Upper lobe of left lung (tissue), 6 donors: ENCODE results near the gene OGDH. TPM values are rescaled to one million over a fixed set of nuclear protein-coding genes. Genes with fewer than 3 reads are reported as not detected.

ENCODE experiments used
- ATAC-seq, 2 donors: fragments of 200-7000 bp; cut with Tn5 transposase; one replicate each; pipeline ENCODE4 v1.9.1; 2022; ENCODE audit warnings: mild to moderate bottlenecking in 2 of 2, moderate library complexity in 2 of 2; ENCODE audit not compliant: low FRiP score in 2 of 2
- DNase-seq, 2 donors: peaks; one replicate each; pipeline ENCODE4 v3.0.0-alpha.2; 2019 to 2020
- H3K27ac ChIP-seq, 4 donors: fragments of 200-600 bp; sonication (generic); one replicate each; pipeline ENCODE4 v1.5.1; 2016 to 2019
- H3K27me3 ChIP-seq, 4 donors: fragments of 200-600 bp; sonication (generic); one replicate each; pipeline ENCODE4 v1.5.1; 2017 to 2019
- H3K36me3 ChIP-seq, 4 donors: fragments of 200-600 bp; sonication (generic); one replicate each; pipeline ENCODE4 v1.5.1; 2016 to 2019
- H3K4me1 ChIP-seq, 4 donors: fragments of 200-600 bp; sonication (generic); one replicate each; pipeline ENCODE4 v1.5.1; 2018 to 2019
- H3K4me3 ChIP-seq, 4 donors: fragments of 200-600 bp; sonication (generic); one replicate each; pipeline ENCODE4 v1.5.1; 2017 to 2019; ENCODE audit warnings: mild to moderate bottlenecking in 2 of 4, moderate library complexity in 1 of 4
- H3K9me3 ChIP-seq, 4 donors: fragments of 200-600 bp; sonication (generic); one replicate each; pipeline ENCODE4 v1.5.1; 2018 to 2019
- EP300 ChIP-seq, 4 donors: sonication (generic); formaldehyde crosslinking; IDR thresholded peaks; one replicate each; pipeline ENCODE4 v1.5.1; 2017; ENCODE audit warnings: antibody characterized with exemption in 4 of 4, control low read depth in 2 of 4
- POLR2A ChIP-seq, 4 donors: fragments of 450-650 bp; IDR thresholded peaks; one replicate each; pipeline ENCODE4 v1.5.1; 2016 to 2017; ENCODE audit warnings: antibody characterized with exemption in 4 of 4, mild to moderate bottlenecking in 2 of 4
- POLR2AphosphoS5 ChIP-seq, 2 donors: sonication (generic); formaldehyde crosslinking; IDR thresholded peaks; one replicate each; pipeline ENCODE4 v1.5.1; 2017; ENCODE audit warnings: antibody characterized with exemption in 2 of 2
- WGBS, 2 donors: methylation state at CpG; one replicate each; pipeline ENCODE4 v1.1.5; 2017 to 2018; 5-methylcytosine and 5-hydroxymethylcytosine counted together
- total RNA-seq, 6 donors: library from RNA; depleted of rRNA in 4 of 6; stranded (reverse); fragments of >200 nt in 4 of 6; gene quantifications; one replicate each; pipeline versions ENCODE4 v1.1.0 to v1.2.1, GENCODE V29; 2016 to 2021
- TF ChIP-seq, protein P1 (sequence below), 6 experiments: fragments of 450-650 bp in 4 of 6; fragments of 200-600 bp in 2 of 6; sonication (generic) in 2 of 6; IDR thresholded peaks; one replicate each; pipeline ENCODE4 v1.5.1; 2016 to 2019; ENCODE audit warnings: antibody characterized with exemption in 6 of 6
- donor health status: DM: no; HTN: no; CAD: no; lungs with moderate emphysema.
- donor health status: DM: no; HTN: yes; CAD: no; lungs with severe emphysema.

Gene OGDH
- total RNA-seq, 6 donors from 2014 or later = 76.1 to 160 (median 134) TPM

- Histone ChIP-seq H3K4me3 (no peak overlapping the region), H3K36me3 (peaks cover 14 to 55% (median 31%) of the 10 kb centered on the region in 4 donors), H3K9me3 (no peaks in the 10 kb centered on the region), H3K4me1 (peaks cover 2 to 6% (median 3%) of the 10 kb centered on the region in 4 donors), H3K27me3 (no peaks in the 10 kb centered on the region), H3K27ac (no peak overlapping the region)
- ATAC-seq = no peak
- WGBS, 2 donors = 85 to 88% methylated on average over 2 of the region's 2 CpGs
- TF ChIP-seq, protein P1, sequence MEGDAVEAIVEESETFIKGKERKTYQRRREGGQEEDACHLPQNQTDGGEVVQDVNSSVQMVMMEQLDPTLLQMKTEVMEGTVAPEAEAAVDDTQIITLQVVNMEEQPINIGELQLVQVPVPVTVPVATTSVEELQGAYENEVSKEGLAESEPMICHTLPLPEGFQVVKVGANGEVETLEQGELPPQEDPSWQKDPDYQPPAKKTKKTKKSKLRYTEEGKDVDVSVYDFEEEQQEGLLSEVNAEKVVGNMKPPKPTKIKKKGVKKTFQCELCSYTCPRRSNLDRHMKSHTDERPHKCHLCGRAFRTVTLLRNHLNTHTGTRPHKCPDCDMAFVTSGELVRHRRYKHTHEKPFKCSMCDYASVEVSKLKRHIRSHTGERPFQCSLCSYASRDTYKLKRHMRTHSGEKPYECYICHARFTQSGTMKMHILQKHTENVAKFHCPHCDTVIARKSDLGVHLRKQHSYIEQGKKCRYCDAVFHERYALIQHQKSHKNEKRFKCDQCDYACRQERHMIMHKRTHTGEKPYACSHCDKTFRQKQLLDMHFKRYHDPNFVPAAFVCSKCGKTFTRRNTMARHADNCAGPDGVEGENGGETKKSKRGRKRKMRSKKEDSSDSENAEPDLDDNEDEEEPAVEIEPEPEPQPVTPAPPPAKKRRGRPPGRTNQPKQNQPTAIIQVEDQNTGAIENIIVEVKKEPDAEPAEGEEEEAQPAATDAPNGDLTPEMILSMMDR (IDR thresholded peaks at IDR 0.05) = no peak
- TF ChIP-seq EP300 (IDR thresholded peaks at IDR 0.05) = no peak
- no peak for TF ChIP-seq POLR2AphosphoS5 (IDR thresholded peaks at IDR 0.05)
- TF ChIP-seq POLR2A (IDR thresholded peaks at IDR 0.05) = no peak
- no peak for DNase-seq
Observed at GRCh38 chr7:44645696-44646095, 39.3 kb downstream of the OGDH start.

GRCh38 chr7:44646176-44646920 is 39.9 kb downstream of the OGDH start:
- Histone ChIP-seq H3K27me3 (no peaks in the 10 kb centered on the region), H3K27ac (no peak overlapping the region), H3K36me3 (peaks cover 14 to 62% (median 36%) of the 10 kb centered on the region in 4 donors), H3K4me3 (no peak overlapping the region), H3K4me1 (no peaks in the 10 kb centered on the region), H3K9me3 (no peaks in the 10 kb centered on the region)
- DNase-seq = no peak
- TF ChIP-seq, protein P1 (IDR thresholded peaks at IDR 0.05) = no peak
- no peak for TF ChIP-seq POLR2AphosphoS5 (IDR thresholded peaks at IDR 0.05)
- TF ChIP-seq EP300 (IDR thresholded peaks at IDR 0.05) = no peak
- no peak for TF ChIP-seq POLR2A (IDR thresholded peaks at IDR 0.05)
- ATAC-seq = no peak
- WGBS, 2 donors = 89 to 91% methylated on average over 3 of the region's 3 CpGs

DNA sequence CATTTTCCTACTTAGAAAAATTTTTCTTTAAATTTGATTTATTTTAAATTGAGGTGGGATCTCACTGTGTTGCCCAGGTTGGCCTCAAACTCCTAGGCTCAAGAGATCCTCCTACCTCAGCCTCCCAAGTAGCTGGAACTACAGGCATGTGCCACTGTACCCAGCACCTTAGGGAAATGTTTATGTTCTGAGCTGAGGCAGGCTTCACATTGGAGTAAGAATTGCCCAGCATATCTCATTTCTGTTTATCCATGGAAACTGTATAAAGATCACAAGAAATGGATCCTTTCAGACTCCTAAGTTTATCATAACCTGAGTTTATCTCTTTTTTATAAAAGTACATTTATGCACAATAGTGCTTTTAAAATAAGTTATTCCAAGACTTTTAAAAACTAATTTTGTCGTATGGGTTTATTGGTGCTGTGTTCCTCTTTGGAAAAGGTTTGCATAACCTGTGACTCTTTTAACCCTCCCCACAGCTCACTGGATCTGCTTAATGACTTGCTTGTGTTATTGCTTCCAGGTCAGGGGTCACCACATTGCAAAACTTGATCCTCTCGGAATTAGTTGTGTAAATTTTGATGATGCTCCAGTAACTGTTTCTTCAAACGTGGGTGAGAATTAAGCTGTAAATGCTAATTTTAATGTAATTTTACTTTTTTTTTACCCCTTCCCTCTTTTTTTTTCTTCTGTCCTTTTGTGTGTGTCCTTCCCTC is 40.7 kb downstream of the OGDH start:
- Histone ChIP-seq H3K36me3 (peaks cover 14 to 64% (median 38%) of the 10 kb centered on the region in 4 donors), H3K27ac (no peak overlapping the region)
- WGBS, 2 donors = 75 to 82% methylated on average over 3 of the region's 3 CpGs

GRCh38 chr7:44647981-44648714 is 41.7 kb downstream of the OGDH start:
- ATAC-seq (no peak), DNase-seq (no peak)
- WGBS, 2 donors = 92 to 100% methylated on average over 1 to 4 of the region's 4 CpGs
- H3K27me3 ChIP-seq = no peaks in the 10 kb centered on the region
- no peaks in the 10 kb centered on the region for H3K4me1 ChIP-seq
- H3K9me3 ChIP-seq = no peaks in the 10 kb centered on the region
- TF ChIP-seq POLR2AphosphoS5 (IDR thresholded peaks at IDR 0.05) (no peak), EP300 (IDR thresholded peaks at IDR 0.05) (no peak), POLR2A (IDR thresholded peaks at IDR 0.05) (no peak)
- TF ChIP-seq, protein P1 (IDR thresholded peaks at IDR 0.05) = no peak
- H3K4me3 ChIP-seq = no peak overlapping the region
- peaks cover 14 to 73% (median 38%) of the 10 kb centered on the region in 4 donors for H3K36me3 ChIP-seq
- H3K27ac ChIP-seq = no peak overlapping the region

More for the DNA sequence above, 40.7 kb downstream of the OGDH start:
- ATAC-seq (no peak), DNase-seq (no peak)
- Histone ChIP-seq H3K4me3 (no peak overlapping the region), H3K27me3 (no peaks in the 10 kb centered on the region), H3K4me1 (no peaks in the 10 kb centered on the region), H3K9me3 (no peaks in the 10 kb centered on the region)
- TF ChIP-seq POLR2A (IDR thresholded peaks at IDR 0.05) (no peak), POLR2AphosphoS5 (IDR thresholded peaks at IDR 0.05) (no peak)
- TF ChIP-seq, protein P1 (IDR thresholded peaks at IDR 0.05) = no peak
